OCI-LY3 (cell line): ENCODE measurements around the gene GPR25.

ENCODE experiments used
- H2AFZ ChIP-seq: fragments of 200-600, 300-600 bp; shearing (Covaris generic); 2 replicates; pipeline ENCODE4 v1.6.0; 2014; ENCODE audit warnings: antibody characterized with exemption, low read depth, low read length
- H3K27ac ChIP-seq: fragments of 200-600, 300-600 bp; sonication (generic); 2 replicates; pipeline ENCODE4 v1.5.1; 2014; ENCODE audit warnings: mild to moderate bottlenecking, low read length, moderate library complexity, mixed read lengths
- H3K27me3 ChIP-seq: fragments of 200-600, 300-600 bp; sonication (generic); 2 replicates; pipeline ENCODE4 v1.6.1; 2014; ENCODE audit warnings: low read depth, low read length, mixed read lengths
- H3K36me3 ChIP-seq: fragments of 200-600, 300-600 bp; sonication (generic); replicated peaks from 2 replicates; pipeline ENCODE3; 2014; ENCODE audit warnings: low read depth, low read length, mixed read lengths
- H3K4me1 ChIP-seq: fragments of 300-600, 200-600 bp; sonication (generic); 2 replicates; pipeline ENCODE4 v1.6.1; 2014; ENCODE audit warnings: low read length, mixed read lengths
- H3K4me2 ChIP-seq: fragments of 200-600, 300-600 bp; sonication (generic); 2 replicates; pipeline ENCODE4 v1.6.1; 2014; ENCODE audit warnings: low read length, mixed read lengths
- H3K4me3 ChIP-seq: fragments of 300-600, 200-600 bp; sonication (generic); 2 replicates; pipeline ENCODE4 v1.5.1; 2014; ENCODE audit warnings: antibody characterized with exemption, mild to moderate bottlenecking, low read length, moderate library complexity
- H3K79me2 ChIP-seq: fragments of 300-600, 200-600 bp; shearing (Covaris generic); 2 replicates; pipeline ENCODE4 v1.6.1; 2014; ENCODE audit warnings: mild to moderate bottlenecking, low read length, mixed read lengths
- H3K9ac ChIP-seq: fragments of 300-600, 200-600 bp; shearing (Covaris generic); 2 replicates; pipeline ENCODE4 v1.6.0; 2014; ENCODE audit warnings: mild to moderate bottlenecking, low read length, moderate library complexity
- H3K9me3 ChIP-seq: fragments of 200-600, 300-600 bp; shearing (Covaris generic); 2 replicates; pipeline ENCODE4 v1.6.1; 2014; ENCODE audit warnings: low read length, mixed read lengths; ENCODE audit not compliant: insufficient read depth
- H4K20me1 ChIP-seq: fragments of 200-600, 300-600 bp; sonication (generic); 2 replicates; pipeline ENCODE4 v1.6.1; 2016; ENCODE audit warnings: low read length, mixed read lengths; ENCODE audit not compliant: insufficient read depth
- CTCF ChIP-seq: fragments of 200-600, 300-600 bp; sonication (generic); IDR thresholded peaks from 2 replicates; pipeline ENCODE4 v1.5.1; 2014; ENCODE audit warnings: antibody characterized with exemption, low read length, low read depth
- EZH2phosphoT487 ChIP-seq: fragments of 200-600 bp; shearing (Covaris generic); IDR thresholded peaks from 2 replicates; pipeline ENCODE4 v1.6.1; 2018; ENCODE audit warnings: antibody characterized with exemption, mixed run types, low read depth

GPR25 gene

GRCh38 chr1:200867018-200867811, 5.6 kb upstream of the GPR25 start:
- peaks cover 68% of the 10 kb centered on the region for H3K4me1 ChIP-seq
- no peaks in the 10 kb centered on the region for H4K20me1 ChIP-seq
- 0 out of 2 replicates have a peak overlapping the region, but pooled peaks have one; percentile 1 for H3K9ac ChIP-seq
- peaks cover 41% of the 10 kb centered on the region for H3K27me3 ChIP-seq
- no peak overlapping the region for H2AFZ ChIP-seq
- H3K9me3 ChIP-seq: no peaks in the 10 kb centered on the region
- peaks cover 5% of the 10 kb centered on the region for H3K36me3 ChIP-seq
- H3K79me2 ChIP-seq: no peaks in the 10 kb centered on the region
- H3K4me3 ChIP-seq: peak overlapping the region; percentile 49
- no peak overlapping the region for H3K27ac ChIP-seq
- peak overlapping the region; percentile 72 for H3K4me2 ChIP-seq
- TF ChIP-seq EZH2phosphoT487: no peak
- TF ChIP-seq CTCF: no peak

- Histone ChIP-seq H3K27ac (peak overlapping the region; percentile 24), H3K9ac (peak overlapping the region; percentile 32; the same call in 1 of the 2 replicates), H3K4me3 (peak overlapping the region; percentile 65)
These were observed 3.4 kb upstream of the GPR25 start for GRCh38 chr1:200869376-200869752.

GRCh38 chr1:200869753-200870391, 2.9 kb upstream of the GPR25 start:
- peaks cover 52% of the 10 kb centered on the region for H3K27me3 ChIP-seq
- TF ChIP-seq EZH2phosphoT487 (0 out of 2 replicates have a peak, but pooled peaks have one; percentile 41), CTCF (no peak)
- no peaks in the 10 kb centered on the region for H3K79me2 ChIP-seq
- H4K20me1 ChIP-seq: no peaks in the 10 kb centered on the region
- H3K9me3 ChIP-seq: no peaks in the 10 kb centered on the region
- H3K4me3 ChIP-seq: peak overlapping the region; percentile 65
- H3K4me1 ChIP-seq: peaks cover 53% of the 10 kb centered on the region
- peak overlapping the region; percentile 24 for H3K27ac ChIP-seq
- H3K36me3 ChIP-seq: peaks cover 5% of the 10 kb centered on the region
- H2AFZ ChIP-seq: no peak overlapping the region; the same call in 1 of the 2 replicates
- peak overlapping the region; percentile 94 for H3K4me2 ChIP-seq
- H3K9ac ChIP-seq: peak overlapping the region; percentile 32; the same call in 1 of the 2 replicates

More at GRCh38 chr1:200869376-200869752, 3.4 kb upstream of the GPR25 start:
- peak overlapping the region; percentile 94 for H3K4me2 ChIP-seq
- TF ChIP-seq CTCF (no peak), EZH2phosphoT487 (no peak)
- peaks cover 49% of the 10 kb centered on the region for H3K27me3 ChIP-seq
- no peaks in the 10 kb centered on the region for H3K9me3 ChIP-seq
- H3K36me3 ChIP-seq: peaks cover 5% of the 10 kb centered on the region
- H3K79me2 ChIP-seq: no peaks in the 10 kb centered on the region
- H3K4me1 ChIP-seq: peaks cover 51% of the 10 kb centered on the region
- H2AFZ ChIP-seq: no peak overlapping the region
- H4K20me1 ChIP-seq: no peaks in the 10 kb centered on the region

- Histone ChIP-seq H3K4me2 (no peak overlapping the region), H3K4me1 (peaks cover 40% of the 10 kb centered on the region), H3K4me3 (no peak overlapping the region), H3K9ac (no peak overlapping the region), H3K36me3 (no peaks in the 10 kb centered on the region), H3K9me3 (no peaks in the 10 kb centered on the region), H3K27ac (no peak overlapping the region), H3K79me2 (no peaks in the 10 kb centered on the region), H2AFZ (no peak overlapping the region), H4K20me1 (no peaks in the 10 kb centered on the region; the same call in 1 of the 2 replicates), H3K27me3 (peaks cover 62% of the 10 kb centered on the region)
- no peak for TF ChIP-seq EZH2phosphoT487
- TF ChIP-seq CTCF: no peak
These were observed 412 bp downstream of the GPR25 start for GRCh38 chr1:200873116-200873670.
